Measurements from ENCODE around the gene EMID1.

GRCh38 chr22:29265305-29265704 lies 59.6 kb downstream of the EMID1 start:
- TF ChIP-seq, protein P1, sequence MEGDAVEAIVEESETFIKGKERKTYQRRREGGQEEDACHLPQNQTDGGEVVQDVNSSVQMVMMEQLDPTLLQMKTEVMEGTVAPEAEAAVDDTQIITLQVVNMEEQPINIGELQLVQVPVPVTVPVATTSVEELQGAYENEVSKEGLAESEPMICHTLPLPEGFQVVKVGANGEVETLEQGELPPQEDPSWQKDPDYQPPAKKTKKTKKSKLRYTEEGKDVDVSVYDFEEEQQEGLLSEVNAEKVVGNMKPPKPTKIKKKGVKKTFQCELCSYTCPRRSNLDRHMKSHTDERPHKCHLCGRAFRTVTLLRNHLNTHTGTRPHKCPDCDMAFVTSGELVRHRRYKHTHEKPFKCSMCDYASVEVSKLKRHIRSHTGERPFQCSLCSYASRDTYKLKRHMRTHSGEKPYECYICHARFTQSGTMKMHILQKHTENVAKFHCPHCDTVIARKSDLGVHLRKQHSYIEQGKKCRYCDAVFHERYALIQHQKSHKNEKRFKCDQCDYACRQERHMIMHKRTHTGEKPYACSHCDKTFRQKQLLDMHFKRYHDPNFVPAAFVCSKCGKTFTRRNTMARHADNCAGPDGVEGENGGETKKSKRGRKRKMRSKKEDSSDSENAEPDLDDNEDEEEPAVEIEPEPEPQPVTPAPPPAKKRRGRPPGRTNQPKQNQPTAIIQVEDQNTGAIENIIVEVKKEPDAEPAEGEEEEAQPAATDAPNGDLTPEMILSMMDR (conservative IDR thresholded peaks at IDR 0.05; ENCODE audit: low read length): no peak
- TF ChIP-seq EZH2phosphoT487 (IDR thresholded peaks at IDR 0.05; ENCODE audit: borderline replicate concordance, low read depth, low read length): no peak
